Measurements from ENCODE around the gene SDF2L1. TPM values are rescaled to one million over a fixed set of nuclear protein-coding genes. Genes with fewer than 3 reads are reported as not detected.
"Not testable (repeated sequence)": the region's sequence is repeated elsewhere in the genome, so short reads cannot be mapped to it uniquely, and the experiment has no call there.

The SDF2L1 gene
- total RNA-seq, 2 donors from 2014 or later: 30.5 to 87.2 TPM

- no peaks in the 10 kb centered on the region for H3K9me3 ChIP-seq
- H3K27ac ChIP-seq: no peak overlapping the region
- H3K4me1 ChIP-seq (replicated peaks): no peaks in the 10 kb centered on the region
- no peak overlapping the region for H3K4me3 ChIP-seq
- TF ChIP-seq POLR2A (IDR thresholded peaks at IDR 0.05) (no peak), POLR2AphosphoS5 (IDR thresholded peaks at IDR 0.05) (no peak), CTCF (IDR thresholded peaks at IDR 0.05) (no peak)
- intact Hi-C loops (cut with DNase I): no loop called here
- H3K36me3 ChIP-seq: no peaks in the 10 kb centered on the region
- DNase-seq (ENCODE audit: low spot score): no peak
- 85% methylated on average over 5 of the region's 5 CpGs for WGBS
- H3K27me3 ChIP-seq (replicated peaks; ENCODE audit: insufficient read depth): no peaks in the 10 kb centered on the region
Measured at GRCh38 chr22:21640810-21641209, 1.3 kb upstream of the SDF2L1 start.

DNA sequence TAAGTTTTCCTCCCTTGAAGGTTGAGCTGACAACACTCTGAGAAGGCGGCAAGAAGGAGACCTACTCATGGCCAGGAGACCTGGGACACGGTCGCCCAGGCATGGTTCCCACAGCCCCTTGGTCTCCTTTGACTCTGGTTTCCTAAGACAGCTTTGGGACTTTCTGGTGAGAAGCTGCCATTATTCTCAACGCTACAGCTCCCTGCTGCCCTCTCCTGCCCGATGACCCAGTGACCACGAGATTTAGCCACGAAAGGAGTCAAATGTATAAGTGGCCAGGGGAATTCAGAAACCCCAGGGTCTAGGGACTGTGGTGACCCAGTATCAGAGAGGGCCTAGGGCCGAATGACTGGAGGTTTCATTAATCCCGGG, 699 bp upstream of the SDF2L1 start:
- Histone ChIP-seq H3K27me3 (replicated peaks; ENCODE audit: insufficient read depth) (no peaks in the 10 kb centered on the region), H3K36me3 (no peaks in the 10 kb centered on the region), H3K4me1 (replicated peaks) (no peaks in the 10 kb centered on the region), H3K4me3 (peak overlapping the region; percentile 18 to 60), H3K9me3 (no peaks in the 10 kb centered on the region), H3K27ac (peak overlapping the region in 1 of 2 donors; percentile 28)
- intact Hi-C loops (cut with DNase I): no loop called here
- peak in 2 of 4 experiments; percentile 30 to 42 for TF ChIP-seq CTCF (IDR thresholded peaks at IDR 0.05)
- TF ChIP-seq POLR2AphosphoS5 (IDR thresholded peaks at IDR 0.05): no peak
- TF ChIP-seq POLR2A (IDR thresholded peaks at IDR 0.05): no peak
- no peak for DNase-seq (ENCODE audit: low spot score)
- WGBS: 7% methylated on average over 9 of the region's 9 CpGs

GRCh38 chr22:21642584-21643448, 714 bp downstream of the SDF2L1 start:
- intact Hi-C loops (cut with DNase I): no loop called here
- H3K9me3 ChIP-seq: no peaks in the 10 kb centered on the region
- TF ChIP-seq CTCF (IDR thresholded peaks at IDR 0.05) (peak in 2 of 4 experiments; percentile 18 to 52), POLR2AphosphoS5 (IDR thresholded peaks at IDR 0.05) (no peak), POLR2A (IDR thresholded peaks at IDR 0.05) (no peak)

GRCh38 chr22:21643533-21644357, 1.6 kb downstream of the SDF2L1 start:
- no peak for TF ChIP-seq POLR2AphosphoS5 (IDR thresholded peaks at IDR 0.05)
- no peak for TF ChIP-seq CTCF (IDR thresholded peaks at IDR 0.05)
- no peak for TF ChIP-seq POLR2A (IDR thresholded peaks at IDR 0.05)
- H3K27ac ChIP-seq: no peak overlapping the region
- intact Hi-C loops (cut with DNase I): no loop called here
- no peak overlapping the region for H3K4me3 ChIP-seq
- H3K36me3 ChIP-seq: no peaks in the 10 kb centered on the region
- H3K27me3 ChIP-seq (replicated peaks; ENCODE audit: insufficient read depth): no peaks in the 10 kb centered on the region
- no peaks in the 10 kb centered on the region for H3K4me1 ChIP-seq (replicated peaks)
- WGBS: 87% methylated on average over 22 of the region's 22 CpGs
- no peaks in the 10 kb centered on the region for H3K9me3 ChIP-seq
- no peak for DNase-seq (ENCODE audit: low spot score)

More at GRCh38 chr22:21642584-21643448, 714 bp downstream of the SDF2L1 start:
- DNase-seq (ENCODE audit: low spot score): no peak
- WGBS: 2% methylated on average over 53 of the region's 56 CpGs
- Histone ChIP-seq H3K4me1 (replicated peaks) (no peaks in the 10 kb centered on the region), H3K4me3 (peak overlapping the region; percentile 60 to 70), H3K27ac (no peak overlapping the region), H3K36me3 (no peaks in the 10 kb centered on the region), H3K27me3 (replicated peaks; ENCODE audit: insufficient read depth) (no peaks in the 10 kb centered on the region)

- intact Hi-C loops (cut with DNase I); H3K4me3 ChIP-seq; DNase-seq (ENCODE audit: low spot score); H3K9me3 ChIP-seq; H3K27me3 ChIP-seq (replicated peaks; ENCODE audit: insufficient read depth); H3K36me3 ChIP-seq; H3K27ac ChIP-seq; H3K4me1 ChIP-seq (replicated peaks): not testable (repeated sequence)
- 85% methylated on average over 6 of the region's 6 CpGs for WGBS
Measured at GRCh38 chr22:21645513-21645912, 3.4 kb downstream of the SDF2L1 start.

Measured in prostate gland (tissue), 2 donors.